ENCODE results near the gene NCDN.

The NCDN gene

GRCh38 chr1:35539073-35539823, 18.4 kb upstream of the NCDN start:
- Mint-ChIP-seq H3K4me3 (peak overlapping the region; percentile 75), H3K27ac (peak overlapping the region; percentile 88), H3K9me3 (no peaks in the 10 kb centered on the region), H3K4me1 (ENCODE audit: low read depth) (peaks cover 62% of the 10 kb centered on the region), H3K27me3 (ENCODE audit: low read depth) (no peaks in the 10 kb centered on the region), H3K36me3 (ENCODE audit: low read depth) (peaks cover 50% of the 10 kb centered on the region)

GRCh38 chr1:35539824-35540261, 17.8 kb upstream of the NCDN start:
- H3K9me3 Mint-ChIP-seq, result no peaks in the 10 kb centered on the region
- H3K36me3 Mint-ChIP-seq (ENCODE audit: low read depth), result peaks cover 49% of the 10 kb centered on the region
- H3K4me3 Mint-ChIP-seq, result peak overlapping the region; percentile 10
- H3K4me1 Mint-ChIP-seq (ENCODE audit: low read depth), result peaks cover 66% of the 10 kb centered on the region
- H3K27me3 Mint-ChIP-seq (ENCODE audit: low read depth), result no peaks in the 10 kb centered on the region
- peak overlapping the region; percentile 88 for H3K27ac Mint-ChIP-seq

- H3K4me3 Mint-ChIP-seq, result no peak overlapping the region
- H3K36me3 Mint-ChIP-seq (ENCODE audit: low read depth), result peaks cover 49% of the 10 kb centered on the region
- H3K9me3 Mint-ChIP-seq, result no peaks in the 10 kb centered on the region
- no peaks in the 10 kb centered on the region for H3K27me3 Mint-ChIP-seq (ENCODE audit: low read depth)
- peaks cover 40% of the 10 kb centered on the region for H3K4me1 Mint-ChIP-seq (ENCODE audit: low read depth)
- H3K27ac Mint-ChIP-seq, result peak overlapping the region; percentile 37
Measured at GRCh38 chr1:35544976-35545375, 12.6 kb upstream of the NCDN start.

- peaks cover 30% of the 10 kb centered on the region for H3K4me1 Mint-ChIP-seq (ENCODE audit: low read depth)
- no peaks in the 10 kb centered on the region for H3K27me3 Mint-ChIP-seq (ENCODE audit: low read depth)
- no peak overlapping the region for H3K4me3 Mint-ChIP-seq
- H3K36me3 Mint-ChIP-seq (ENCODE audit: low read depth), result peaks cover 39% of the 10 kb centered on the region
- no peak overlapping the region for H3K27ac Mint-ChIP-seq
- H3K9me3 Mint-ChIP-seq, result no peaks in the 10 kb centered on the region
Measured at GRCh38 chr1:35546614-35547013, 11.0 kb upstream of the NCDN start.

GRCh38 chr1:35553851-35554250, 3.7 kb upstream of the NCDN start:
- peaks cover 41% of the 10 kb centered on the region for H3K4me1 Mint-ChIP-seq (ENCODE audit: low read depth)
- H3K36me3 Mint-ChIP-seq (ENCODE audit: low read depth), result peaks cover 36% of the 10 kb centered on the region
- H3K27me3 Mint-ChIP-seq (ENCODE audit: low read depth), result no peaks in the 10 kb centered on the region
- no peaks in the 10 kb centered on the region for H3K9me3 Mint-ChIP-seq
- H3K4me3 Mint-ChIP-seq, result no peak overlapping the region
- no peak overlapping the region for H3K27ac Mint-ChIP-seq

GRCh38 chr1:35554266-35555211, 3.1 kb upstream of the NCDN start:
- H3K27me3 Mint-ChIP-seq (ENCODE audit: low read depth), result no peaks in the 10 kb centered on the region
- H3K27ac Mint-ChIP-seq, result no peak overlapping the region
- H3K4me3 Mint-ChIP-seq, result no peak overlapping the region
- H3K9me3 Mint-ChIP-seq, result no peaks in the 10 kb centered on the region
- H3K4me1 Mint-ChIP-seq (ENCODE audit: low read depth), result peaks cover 45% of the 10 kb centered on the region
- H3K36me3 Mint-ChIP-seq (ENCODE audit: low read depth), result peaks cover 36% of the 10 kb centered on the region

- H3K27me3 Mint-ChIP-seq (ENCODE audit: low read depth), result no peaks in the 10 kb centered on the region
- peaks cover 48% of the 10 kb centered on the region for H3K4me1 Mint-ChIP-seq (ENCODE audit: low read depth)
- H3K27ac Mint-ChIP-seq, result peak overlapping the region; percentile 80
- peak overlapping the region; percentile 98 for H3K4me3 Mint-ChIP-seq
- no peaks in the 10 kb centered on the region for H3K9me3 Mint-ChIP-seq
- peaks cover 32% of the 10 kb centered on the region for H3K36me3 Mint-ChIP-seq (ENCODE audit: low read depth)
Measured at GRCh38 chr1:35555212-35555584, 2.4 kb upstream of the NCDN start.

- peak overlapping the region; percentile 98 for H3K4me3 Mint-ChIP-seq
- peaks cover 32% of the 10 kb centered on the region for H3K36me3 Mint-ChIP-seq (ENCODE audit: low read depth)
- H3K9me3 Mint-ChIP-seq, result no peaks in the 10 kb centered on the region
- H3K4me1 Mint-ChIP-seq (ENCODE audit: low read depth), result peaks cover 48% of the 10 kb centered on the region
- peak overlapping the region; percentile 80 for H3K27ac Mint-ChIP-seq
- no peaks in the 10 kb centered on the region for H3K27me3 Mint-ChIP-seq (ENCODE audit: low read depth)
Measured at GRCh38 chr1:35555601-35556477, 1.8 kb upstream of the NCDN start.

- no peaks in the 10 kb centered on the region for H3K27me3 Mint-ChIP-seq (ENCODE audit: low read depth)
- H3K9me3 Mint-ChIP-seq, result no peaks in the 10 kb centered on the region
- peak overlapping the region; percentile 80 for H3K27ac Mint-ChIP-seq
- peak overlapping the region; percentile 98 for H3K4me3 Mint-ChIP-seq
- peaks cover 51% of the 10 kb centered on the region for H3K4me1 Mint-ChIP-seq (ENCODE audit: low read depth)
- H3K36me3 Mint-ChIP-seq (ENCODE audit: low read depth), result peaks cover 34% of the 10 kb centered on the region
Measured at GRCh38 chr1:35556484-35557117, 998 bp upstream of the NCDN start.

GRCh38 chr1:35557118-35557610, 435 bp upstream of the NCDN start, which contains the start of gene KIAA0319L:
Gene KIAA0319L, minus strand, starts transcription at chr1:35557403. Its CDS starts 2,912 bp downstream, at chr1:35554491.
- peaks cover 34% of the 10 kb centered on the region for H3K36me3 Mint-ChIP-seq (ENCODE audit: low read depth)
- peaks cover 56% of the 10 kb centered on the region for H3K4me1 Mint-ChIP-seq (ENCODE audit: low read depth)
- H3K27ac Mint-ChIP-seq, result peak within 1 kb of the TSS; percentile 98
- H3K27me3 Mint-ChIP-seq (ENCODE audit: low read depth), result no peaks in the 10 kb centered on the region
- no peaks in the 10 kb centered on the region for H3K9me3 Mint-ChIP-seq
- H3K4me3 Mint-ChIP-seq, result peak within 1 kb of the TSS; percentile 98

- H3K4me1 Mint-ChIP-seq (ENCODE audit: low read depth), result peaks cover 53% of the 10 kb centered on the region
- H3K36me3 Mint-ChIP-seq (ENCODE audit: low read depth), result peaks cover 33% of the 10 kb centered on the region
- no peaks in the 10 kb centered on the region for H3K27me3 Mint-ChIP-seq (ENCODE audit: low read depth)
- peak overlapping the region; percentile 98 for H3K4me3 Mint-ChIP-seq
- H3K9me3 Mint-ChIP-seq, result no peaks in the 10 kb centered on the region
- peak overlapping the region; percentile 98 for H3K27ac Mint-ChIP-seq
Measured at GRCh38 chr1:35558374-35559316, 1.0 kb downstream of the NCDN start.

GRCh38 chr1:35559317-35559944, 1.8 kb downstream of the NCDN start:
- peaks cover 56% of the 10 kb centered on the region for H3K4me1 Mint-ChIP-seq (ENCODE audit: low read depth)
- no peaks in the 10 kb centered on the region for H3K27me3 Mint-ChIP-seq (ENCODE audit: low read depth)
- H3K9me3 Mint-ChIP-seq, result no peaks in the 10 kb centered on the region
- peak overlapping the region; percentile 51 for H3K27ac Mint-ChIP-seq
- peaks cover 36% of the 10 kb centered on the region for H3K36me3 Mint-ChIP-seq (ENCODE audit: low read depth)
- H3K4me3 Mint-ChIP-seq, result peak overlapping the region; percentile 64
